Natural killer cell (primary cell): Measurements from ENCODE around the gene PALS2. TPM values are rescaled to one million over a fixed set of nuclear protein-coding genes. Genes with fewer than 3 reads are reported as not detected.

Experiments used
- ATAC-seq, 3 donors: fragments of 150-1000 bp in 2 of 3; fragments of 200-7000 bp in 1 of 3; cut with Tn5 transposase; 1 replicate in 1 of 3; 2 replicates in 2 of 3; pipeline ENCODE4 v1.10.0; 2021; ENCODE audit warnings: mild to moderate bottlenecking in 2 of 3, moderate library complexity in 2 of 3
- DNase-seq, 2 donors: peaks; one replicate each; pipeline versions ENCODE4 v3.0.0 to v3.0.0-alpha.2; 2013 to 2021; ENCODE audit warnings: mixed read lengths in 1 of 2
- H3K27ac ChIP-seq: one replicate; pipeline ENCODE4 v1.5.1; 2013; ENCODE audit warnings: mild to moderate bottlenecking, low read length
- H3K27me3 ChIP-seq: one replicate; pipeline ENCODE4 v1.6.1; 2013; ENCODE audit warnings: low read length; ENCODE audit not compliant: control insufficient read depth, insufficient read depth
- H3K36me3 ChIP-seq: one replicate; pipeline ENCODE4 v1.6.1; 2013; ENCODE audit warnings: low read length; ENCODE audit not compliant: control insufficient read depth, insufficient read depth
- H3K4me1 ChIP-seq: one replicate; pipeline ENCODE4 v1.6.1; 2013; ENCODE audit warnings: low read length; ENCODE audit not compliant: control insufficient read depth, insufficient read depth
- H3K4me3 ChIP-seq: one replicate; pipeline ENCODE4 v1.5.1; 2013; ENCODE audit warnings: low read length
- H3K9me3 ChIP-seq: one replicate; pipeline ENCODE4 v1.6.1; 2013; ENCODE audit warnings: low read length; ENCODE audit not compliant: control insufficient read depth, insufficient read depth
- H3K27ac Mint-ChIP-seq, 2 donors: one replicate each; pipeline ENCODE4 v1.8.0; 2022; ENCODE audit warnings: mild to moderate bottlenecking in 2 of 2, mixed read lengths in 2 of 2, moderate library complexity in 1 of 2
- H3K27me3 Mint-ChIP-seq, 2 donors: one replicate each; pipeline ENCODE4 v1.8.0; 2022; ENCODE audit warnings: low read depth in 2 of 2, mixed read lengths in 2 of 2
- H3K36me3 Mint-ChIP-seq: one replicate; pipeline ENCODE4 v1.8.0; 2022; ENCODE audit warnings: mixed read lengths
- H3K4me1 Mint-ChIP-seq, 2 donors: one replicate each; pipeline ENCODE4 v1.8.0; 2022; ENCODE audit warnings: mixed read lengths in 2 of 2
- H3K4me3 Mint-ChIP-seq: one replicate; pipeline ENCODE4 v1.8.0; 2022; ENCODE audit warnings: mild to moderate bottlenecking, moderate library complexity, mixed read lengths
- H3K9me3 Mint-ChIP-seq, 2 donors: one replicate each; pipeline ENCODE4 v1.8.0; 2022; ENCODE audit warnings: mixed read lengths in 2 of 2
- CTCF ChIP-seq: fragments of 200-600 bp; IDR thresholded peaks from one replicate; pipeline ENCODE4 v1.8.0; 2022; ENCODE audit warnings: antibody characterized with exemption
- WGBS: methylation state at CpG from one replicate; pipeline ENCODE4 v1.1.7; 2013; ENCODE audit warnings: missing lambda C conversion rate; ENCODE audit not compliant: insufficient coverage; 5-methylcytosine and 5-hydroxymethylcytosine counted together
- intact Hi-C: fragments of 100-400 bp; cut with micrococcal nuclease; formaldehyde crosslinking; loops from one replicate; pipeline ENCODE4 v1.14.2; 2022
- total RNA-seq, 4 donors: library from RNA; stranded (reverse); fragments of 120-200 nt in 1 of 4; gene quantifications; one replicate each; pipeline versions ENCODE4 v1.2.3 to v1.2.4, GENCODE V29; 2013 to 2022

The PALS2 gene
- 10 to 100 TPM; 15.2 to 16.3 (median 15.4) TPM for total RNA-seq
- 57.4 TPM for total RNA-seq (2013)

- Histone ChIP-seq H3K9me3 (no peaks in the 10 kb centered on the region), H3K4me1 (peaks cover 16% of the 10 kb centered on the region), H3K27me3 (no peaks in the 10 kb centered on the region), H3K27ac (peak within 1 kb of the TSS; percentile 70), H3K4me3 (peak within 1 kb of the TSS; percentile 88), H3K36me3 (no peaks in the 10 kb centered on the region)
- Mint-ChIP-seq H3K36me3 (no peaks in the 10 kb centered on the region), H3K4me3 (peak within 1 kb of the TSS; percentile 95), H3K9me3 (no peaks in the 10 kb centered on the region), H3K4me1 (peaks cover 24 to 26% of the 10 kb centered on the region in 2 donors), H3K27ac (peak within 1 kb of the TSS; percentile 64 to 82), H3K27me3 (peaks cover 24 to 28% of the 10 kb centered on the region in 2 donors)
- intact Hi-C loops: loop anchor here (5.0 kb wide), 2 partner anchors 131 to 281 kb away; no protein-coding TSS in a partner anchor
- DNase-seq (peak; percentile 72 to 90), ATAC-seq (peak; percentile 72 to 82 (median 76))
- WGBS: 0% methylated on average over 57 of the region's 69 CpGs
- TF ChIP-seq CTCF: no peak
These were observed at the start of gene PALS2 for GRCh38 chr7:24572997-24573553. Gene PALS2, plus strand, starts transcription at chr7:24573452. Its CDS starts 50,216 bp downstream, at chr7:24623668.

DNA sequence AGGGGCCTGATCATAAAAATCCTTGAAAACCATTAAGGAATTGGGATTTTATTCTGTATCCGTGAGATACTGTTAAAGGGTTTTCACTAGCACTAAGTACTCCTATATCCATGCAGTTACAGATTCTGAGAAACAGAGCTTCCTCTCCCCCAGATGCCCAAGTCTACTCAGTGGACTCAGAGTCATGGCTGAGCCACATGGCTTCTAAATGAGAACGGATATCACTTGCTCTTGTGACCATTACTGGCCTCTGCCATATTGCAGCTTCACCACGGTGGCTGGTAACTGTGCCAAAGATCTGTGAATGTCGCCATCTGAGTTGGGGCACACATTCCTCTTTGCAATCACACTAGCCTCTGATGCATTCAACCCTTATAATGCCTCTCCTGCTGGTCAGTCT, 42.0 kb upstream of the PALS2 start:
- Histone ChIP-seq H3K4me3 (no peak overlapping the region), H3K4me1 (no peaks in the 10 kb centered on the region), H3K27ac (no peak overlapping the region), H3K9me3 (no peaks in the 10 kb centered on the region), H3K27me3 (no peaks in the 10 kb centered on the region), H3K36me3 (no peaks in the 10 kb centered on the region)
- Mint-ChIP-seq H3K4me1 (no peaks in the 10 kb centered on the region), H3K9me3 (no peaks in the 10 kb centered on the region), H3K36me3 (no peaks in the 10 kb centered on the region), H3K4me3 (no peak overlapping the region), H3K27me3 (peaks cover 0 to 8% of the 10 kb centered on the region in 2 donors), H3K27ac (no peak overlapping the region)
- TF ChIP-seq CTCF: no peak
- WGBS: 89% methylated on average over 4 of the region's 4 CpGs
- intact Hi-C loops: no loop called here
- DNase-seq (no peak), ATAC-seq (no peak)

- H3K36me3 ChIP-seq: no peaks in the 10 kb centered on the region
- ATAC-seq (no peak), DNase-seq (no peak)
- H3K9me3 ChIP-seq: no peaks in the 10 kb centered on the region
- Mint-ChIP-seq H3K9me3 (no peaks in the 10 kb centered on the region), H3K36me3 (no peaks in the 10 kb centered on the region), H3K27me3 (peaks cover 0 to 3% of the 10 kb centered on the region in 2 donors), H3K27ac (no peak overlapping the region), H3K4me1 (no peaks in the 10 kb centered on the region), H3K4me3 (no peak overlapping the region)
- no peak for TF ChIP-seq CTCF
- intact Hi-C loops: no loop called here
- 64% methylated on average over 1 of the region's 2 CpGs for WGBS
- no peak overlapping the region for H3K4me3 ChIP-seq
- H3K4me1 ChIP-seq: no peaks in the 10 kb centered on the region
- H3K27me3 ChIP-seq: peaks cover 2% of the 10 kb centered on the region
- H3K27ac ChIP-seq: no peak overlapping the region
These were observed 36.6 kb upstream of the PALS2 start for GRCh38 chr7:24536682-24537081.

GRCh38 chr7:24540956-24541355, 32.3 kb upstream of the PALS2 start:
- H3K27me3 Mint-ChIP-seq: peaks cover 7 to 14% of the 10 kb centered on the region in 2 donors
- Histone ChIP-seq H3K4me3 (no peak overlapping the region), H3K9me3 (no peaks in the 10 kb centered on the region), H3K27me3 (peaks cover 2% of the 10 kb centered on the region), H3K36me3 (no peaks in the 10 kb centered on the region), H3K4me1 (no peaks in the 10 kb centered on the region), H3K27ac (no peak overlapping the region)
- TF ChIP-seq CTCF: no peak
- H3K27ac Mint-ChIP-seq: no peak overlapping the region
- WGBS: 88% methylated on average over 6 of the region's 7 CpGs
- H3K4me3 Mint-ChIP-seq: no peak overlapping the region
- no peaks in the 10 kb centered on the region for H3K4me1 Mint-ChIP-seq
- DNase-seq: no peak
- no peaks in the 10 kb centered on the region for H3K9me3 Mint-ChIP-seq
- ATAC-seq: no peak
- H3K36me3 Mint-ChIP-seq: no peaks in the 10 kb centered on the region
- intact Hi-C loops: no loop called here
